ENCODE results near the gene ARHGAP1. TPM values are rescaled to one million over a fixed set of nuclear protein-coding genes. Genes with fewer than 3 reads are reported as not detected.

ARHGAP1 gene
- total and polyA plus RNA-seq, 2 of the 4 experiments (the other 2 are of a cell fraction), result 46.6 to 78.8 TPM

DNA sequence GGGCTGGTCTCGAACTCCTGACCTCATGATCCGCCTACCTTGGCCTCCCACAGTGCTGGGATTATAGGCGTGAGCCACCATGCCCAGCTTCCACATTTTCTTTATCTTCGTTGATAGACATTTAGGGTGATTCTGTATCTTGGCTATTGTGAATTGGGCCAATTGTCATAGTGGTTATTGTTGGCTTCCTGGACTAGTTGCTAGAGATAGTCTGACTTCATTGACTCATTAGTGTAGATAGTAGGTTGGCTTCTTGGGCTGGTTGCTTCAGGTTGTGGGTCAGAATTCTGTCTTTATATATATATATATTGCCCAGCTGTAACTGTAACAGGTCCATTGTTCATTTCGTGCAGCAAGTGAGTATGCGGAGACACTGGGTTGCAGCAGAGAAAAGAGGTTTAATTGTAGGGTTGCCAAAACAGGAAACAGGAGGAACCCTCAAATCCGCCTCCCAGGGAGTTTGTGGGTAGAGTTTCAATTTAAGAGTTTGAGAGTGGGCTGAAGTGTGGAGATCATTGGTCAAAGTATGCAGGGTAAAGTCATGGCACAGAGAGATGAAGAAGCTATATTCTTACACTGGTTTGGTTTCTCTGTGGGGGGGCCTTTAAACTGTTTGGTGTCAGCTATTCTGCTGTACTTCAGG lies 61.1 kb downstream of the ARHGAP1 start:
- H3K18ac ChIP-seq (ENCODE audit: low read depth, low read length), result no peak overlapping the region
- H3K4me2 ChIP-seq (ENCODE audit: low read depth, low read length), result no peak overlapping the region
- peaks cover 2% of the 10 kb centered on the region; the same call in 1 of the 2 replicates for H3K9me3 ChIP-seq (ENCODE audit: control insufficient read depth, insufficient read depth, low read length)
- no peak overlapping the region for H3K56ac ChIP-seq (ENCODE audit: extremely low read depth, insufficient read depth, low read length)
- no peak overlapping the region for H2BK15ac ChIP-seq (ENCODE audit: low read depth, low read length)
- H2AK9ac ChIP-seq (replicated peaks; ENCODE audit: low read depth, low read length, poor library complexity), result no peak overlapping the region
- H3K4me1 ChIP-seq (ENCODE audit: control insufficient read depth, insufficient read depth, low read length), result peaks cover 3% of the 10 kb centered on the region
- H4K8ac ChIP-seq (ENCODE audit: low read depth in 2 of 2, low read length in 2 of 2), result no peak overlapping the region
- POLR2A ChIA-PET (ENCODE audit: unreplicated experiment), result no interaction called here
- H3K79me1 ChIP-seq (ENCODE audit: low read depth in 1 of 2, low read length in 2 of 2), result peaks cover 29 to 46% of the 10 kb centered on the region in 2 experiments
- no peak overlapping the region for H2AFZ ChIP-seq (replicated peaks; ENCODE audit: low read length, poor library complexity)
- H3K27ac ChIP-seq (ENCODE audit: insufficient read depth, low read length), result no peak overlapping the region
- ATAC-seq (ENCODE audit: low read depth), result no peak
- H2AK5ac ChIP-seq (ENCODE audit: low read depth, low read length), result no peak overlapping the region
- H4K91ac ChIP-seq (ENCODE audit: insufficient read depth, low read depth, low read length), result no peak overlapping the region
- no peak overlapping the region for H4K5ac ChIP-seq (ENCODE audit: low read depth, low read length)
- no peak overlapping the region for H3K23ac ChIP-seq (ENCODE audit: low read depth, low read length)
- no peak for DNase-seq
- dilution Hi-C loops (cut with HindIII; ENCODE audit: low sequenced_read_pairs, unreplicated experiment), result no loop called here
- intact Hi-C loops (cut with micrococcal nuclease), result no loop called here
- CTCF ChIA-PET, result no interaction called here
- no peak overlapping the region for H3K14ac ChIP-seq (replicated peaks; ENCODE audit: low read depth, low read length)
- H3K4me3 ChIP-seq (ENCODE audit: insufficient read depth, low read depth, low read length), result no peak overlapping the region
- in situ Hi-C loops (cut with MboI; ENCODE audit: low sequenced_read_pairs), result no loop called here
- peaks cover 7% of the 10 kb centered on the region for H3K36me3 ChIP-seq (ENCODE audit: control insufficient read depth, insufficient read depth, low read length)
- 100% methylated on average over 1 of the region's 7 CpGs; no CpG with 5 or more reads in 1 of the 2 experiments for WGBS, 2 experiments (ENCODE audit: extremely low coverage in 2 of 2, insufficient read length in 1 of 2)
- H2BK5ac ChIP-seq (ENCODE audit: low read depth, low read length, poor library complexity, severe bottlenecking), result no peak overlapping the region
- no peak for TF ChIP-seq RAD21 (IDR thresholded peaks at IDR 0.05; ENCODE audit: low read length)
- TF ChIP-seq, protein P1, sequence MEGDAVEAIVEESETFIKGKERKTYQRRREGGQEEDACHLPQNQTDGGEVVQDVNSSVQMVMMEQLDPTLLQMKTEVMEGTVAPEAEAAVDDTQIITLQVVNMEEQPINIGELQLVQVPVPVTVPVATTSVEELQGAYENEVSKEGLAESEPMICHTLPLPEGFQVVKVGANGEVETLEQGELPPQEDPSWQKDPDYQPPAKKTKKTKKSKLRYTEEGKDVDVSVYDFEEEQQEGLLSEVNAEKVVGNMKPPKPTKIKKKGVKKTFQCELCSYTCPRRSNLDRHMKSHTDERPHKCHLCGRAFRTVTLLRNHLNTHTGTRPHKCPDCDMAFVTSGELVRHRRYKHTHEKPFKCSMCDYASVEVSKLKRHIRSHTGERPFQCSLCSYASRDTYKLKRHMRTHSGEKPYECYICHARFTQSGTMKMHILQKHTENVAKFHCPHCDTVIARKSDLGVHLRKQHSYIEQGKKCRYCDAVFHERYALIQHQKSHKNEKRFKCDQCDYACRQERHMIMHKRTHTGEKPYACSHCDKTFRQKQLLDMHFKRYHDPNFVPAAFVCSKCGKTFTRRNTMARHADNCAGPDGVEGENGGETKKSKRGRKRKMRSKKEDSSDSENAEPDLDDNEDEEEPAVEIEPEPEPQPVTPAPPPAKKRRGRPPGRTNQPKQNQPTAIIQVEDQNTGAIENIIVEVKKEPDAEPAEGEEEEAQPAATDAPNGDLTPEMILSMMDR (conservative IDR thresholded peaks at IDR 0.05; ENCODE audit: low read depth, low read length), result no peak
- no peak for TF ChIP-seq CHD1 (IDR thresholded peaks at IDR 0.05; ENCODE audit: low read depth, low read length)
- TF ChIP-seq FOS (IDR thresholded peaks at IDR 0.05; ENCODE audit: low read depth, low read length), result no peak
- TF ChIP-seq SMC3 (IDR thresholded peaks at IDR 0.05; ENCODE audit: low read depth, low read length), result no peak
- no peak for TF ChIP-seq NFE2L2 (IDR thresholded peaks at IDR 0.05; ENCODE audit: low read depth, low read length)
- TF ChIP-seq POLR2A (IDR thresholded peaks at IDR 0.05; ENCODE audit: low read depth, low read length), result no peak
- TF ChIP-seq MXI1 (IDR thresholded peaks at IDR 0.05; ENCODE audit: borderline replicate concordance, low read depth, low read length), result no peak
- TF ChIP-seq MAZ (IDR thresholded peaks at IDR 0.05; ENCODE audit: borderline replicate concordance, low read depth, low read length), result no peak
- TF ChIP-seq, protein P2, sequence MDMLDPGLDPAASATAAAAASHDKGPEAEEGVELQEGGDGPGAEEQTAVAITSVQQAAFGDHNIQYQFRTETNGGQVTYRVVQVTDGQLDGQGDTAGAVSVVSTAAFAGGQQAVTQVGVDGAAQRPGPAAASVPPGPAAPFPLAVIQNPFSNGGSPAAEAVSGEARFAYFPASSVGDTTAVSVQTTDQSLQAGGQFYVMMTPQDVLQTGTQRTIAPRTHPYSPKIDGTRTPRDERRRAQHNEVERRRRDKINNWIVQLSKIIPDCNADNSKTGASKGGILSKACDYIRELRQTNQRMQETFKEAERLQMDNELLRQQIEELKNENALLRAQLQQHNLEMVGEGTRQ (IDR thresholded peaks at IDR 0.05; ENCODE audit: low read depth, low read length), result no peak
- TF ChIP-seq RCOR1 (IDR thresholded peaks at IDR 0.05; ENCODE audit: insufficient replicate concordance, low read length), result no peak
- no peak for TF ChIP-seq MAFK (IDR thresholded peaks at IDR 0.05; ENCODE audit: low read depth, low read length)
- TF ChIP-seq RFX5 (IDR thresholded peaks at IDR 0.05; ENCODE audit: low read depth, low read length), result no peak
- TF ChIP-seq BHLHE40 (IDR thresholded peaks at IDR 0.05; ENCODE audit: low read depth, low read length), result no peak
- no peak for TF ChIP-seq ELK1 (IDR thresholded peaks at IDR 0.05; ENCODE audit: borderline replicate concordance, low read depth, low read length)
- no peak for TF ChIP-seq CEBPB (IDR thresholded peaks at IDR 0.05; ENCODE audit: low read depth, low read length)
- H3K9me1 ChIP-seq (ENCODE audit: insufficient read depth, low read length), result no peaks in the 10 kb centered on the region
- no peak overlapping the region for H3K4ac ChIP-seq (ENCODE audit: low read depth, low read length)
- H2BK20ac ChIP-seq (ENCODE audit: low read depth, low read length), result no peak overlapping the region
- no peaks in the 10 kb centered on the region for H3K27me3 ChIP-seq (ENCODE audit: control insufficient read depth, insufficient read depth, low read length)
- H4K20me1 ChIP-seq (ENCODE audit: insufficient read depth, low read length), result no peaks in the 10 kb centered on the region
- H3K9ac ChIP-seq (ENCODE audit: low read depth, low read length), result no peak overlapping the region
- BruUV-seq (replicated peaks), result no TSS peak
- no peak overlapping the region for H2BK120ac ChIP-seq (ENCODE audit: low read depth, low read length)
